HEK293T (cell line): ENCODE results near the gene RNF227.

ENCODE experiments used
- BHLHE40 ChIP-seq: fragments of 450-650 bp; IDR thresholded peaks from 2 replicates; pipeline ENCODE4 v1.6.1; 2016; ENCODE audit warnings: mild to moderate bottlenecking, moderate library complexity, borderline replicate concordance
- FOXA1 ChIP-seq: fragments of 450-650 bp; IDR thresholded peaks from 2 replicates; pipeline ENCODE4 v1.6.1; 2016; ENCODE audit warnings: mild to moderate bottlenecking
- FOXM1 ChIP-seq: fragments of 450-650 bp; IDR thresholded peaks from 2 replicates; pipeline ENCODE4 v1.6.1; 2017; ENCODE audit warnings: mild to moderate bottlenecking, borderline replicate concordance
- L3MBTL2 ChIP-seq: fragments of 450-650 bp; conservative IDR thresholded peaks from 2 replicates; pipeline ENCODE4 v1.6.1; 2016; ENCODE audit warnings: mild to moderate bottlenecking
- NFRKB ChIP-seq: fragments of 450-650 bp; IDR thresholded peaks from 2 replicates; pipeline ENCODE4 v1.6.1; 2016; ENCODE audit warnings: mild to moderate bottlenecking, moderate library complexity
- SP1 ChIP-seq: fragments of 450-650 bp; IDR thresholded peaks from 2 replicates; pipeline ENCODE4 v1.6.1; 2017
- SUZ12 ChIP-seq: fragments of 450-650 bp; IDR thresholded peaks from 2 replicates; pipeline ENCODE4 v1.6.1; 2016; ENCODE audit warnings: mild to moderate bottlenecking
- ZNF384 ChIP-seq: fragments of 450-650 bp; IDR thresholded peaks from 2 replicates; pipeline ENCODE4 v1.6.1; 2016

GRCh38 chr17:7887482-7888183, 28.5 kb downstream of the RNF227 start:
- no peak for TF ChIP-seq ZNF384
- TF ChIP-seq NFRKB = no peak
- TF ChIP-seq BHLHE40 = no peak
- no peak for TF ChIP-seq FOXM1
- no peak for TF ChIP-seq FOXA1
- TF ChIP-seq SUZ12 = no peak
- 0 out of 2 replicates have a peak, but pooled peaks have one; percentile 12 for TF ChIP-seq L3MBTL2
- TF ChIP-seq SP1 = no peak
